Measurements from ENCODE around the gene PLXNA4.

The PLXNA4 gene

GRCh38 chr7:132584796-132585494, 8.7 kb upstream of the PLXNA4 start:
- no peak for DNase-seq

GRCh38 chr7:132581431-132581830, 5.2 kb upstream of the PLXNA4 start:
- no peak for DNase-seq

- peak; percentile 49 for DNase-seq
Measured at GRCh38 chr7:132580717-132581285, 4.5 kb upstream of the PLXNA4 start.

- no peak for DNase-seq
Measured at GRCh38 chr7:132580277-132580676, 4.0 kb upstream of the PLXNA4 start.

- DNase-seq = no peak
Measured at GRCh38 chr7:132579260-132579899, 3.1 kb upstream of the PLXNA4 start.

GRCh38 chr7:132578826-132579225, 2.6 kb upstream of the PLXNA4 start:
- DNase-seq = no peak

GRCh38 chr7:132578050-132578370, 1.7 kb upstream of the PLXNA4 start:
- DNase-seq = no peak

- peak; percentile 20 for DNase-seq
Measured at GRCh38 chr7:132577206-132578049, 1.2 kb upstream of the PLXNA4 start.

GRCh38 chr7:132576721-132577085, 433 bp upstream of the PLXNA4 start:
- no peak for DNase-seq

- peak; percentile 4 for DNase-seq
Measured at GRCh38 chr7:132575419-132575981, 770 bp downstream of the PLXNA4 start.

GRCh38 chr7:132574223-132574622, 2.0 kb downstream of the PLXNA4 start:
- no peak for DNase-seq

GRCh38 chr7:132573251-132573955, 2.9 kb downstream of the PLXNA4 start:
- DNase-seq = no peak

GRCh38 chr7:132572526-132572925, 3.7 kb downstream of the PLXNA4 start:
- DNase-seq = no peak

- no peak for DNase-seq
Measured at GRCh38 chr7:132571970-132572369, 4.3 kb downstream of the PLXNA4 start.

- DNase-seq = no peak
Measured at GRCh38 chr7:132569884-132570614, 6.2 kb downstream of the PLXNA4 start.

- no peak for DNase-seq
Measured at GRCh38 chr7:132568962-132569361, 7.3 kb downstream of the PLXNA4 start.

- DNase-seq = no peak
Measured at GRCh38 chr7:132565885-132566284, 10.4 kb downstream of the PLXNA4 start.

- DNase-seq = no peak
Measured at GRCh38 chr7:132565441-132565840, 10.8 kb downstream of the PLXNA4 start.

GRCh38 chr7:132564849-132565248, 11.4 kb downstream of the PLXNA4 start:
- DNase-seq = no peak

GRCh38 chr7:132564090-132564489, 12.2 kb downstream of the PLXNA4 start:
- DNase-seq = no peak

GRCh38 chr7:132562690-132563089, 13.6 kb downstream of the PLXNA4 start:
- DNase-seq = no peak

GRCh38 chr7:132561763-132562162, 14.5 kb downstream of the PLXNA4 start:
- DNase-seq = no peak

All from kidney glomerular epithelial cell (primary cell).